ENCODE results near the gene C16orf92. TPM values are rescaled to one million over a fixed set of nuclear protein-coding genes. Genes with fewer than 3 reads are reported as not detected.

The C16orf92 gene
- polyA plus RNA-seq, 1 donor from 2014 or later = not detected

- TF ChIP-seq REST (IDR thresholded peaks at IDR 0.05; ENCODE audit: borderline replicate concordance) = no peak
- no peak for TF ChIP-seq MXI1 (conservative IDR thresholded peaks at IDR 0.05; ENCODE audit: poor library complexity, severe bottlenecking)
- no peak for TF ChIP-seq CTCF (IDR thresholded peaks at IDR 0.05; ENCODE audit: poor library complexity, severe bottlenecking)
- H4K20me1 ChIP-seq (ENCODE audit: insufficient read depth) = no peaks in the 10 kb centered on the region
- H3K4me3 ChIP-seq (ENCODE audit: low read length) = no peak overlapping the region
- H3K79me2 ChIP-seq (replicated peaks; ENCODE audit: insufficient read depth, low read length) = no peaks in the 10 kb centered on the region
- no peaks in the 10 kb centered on the region for H3K9me2 ChIP-seq (ENCODE audit: insufficient read depth, low read length)
- H3K27ac ChIP-seq (ENCODE audit: low read length) = no peak overlapping the region
- no peaks in the 10 kb centered on the region for H3K9me3 ChIP-seq (ENCODE audit: low read length)
- no peak overlapping the region for H2AFZ ChIP-seq (ENCODE audit: low read depth, low read length)
- H3K9ac ChIP-seq (ENCODE audit: low read length) = no peak overlapping the region
- H3F3A ChIP-seq (ENCODE audit: insufficient read depth, low read length, poor library complexity, severe bottlenecking) = no peaks in the 10 kb centered on the region
- no peak overlapping the region for H3K4me2 ChIP-seq (ENCODE audit: low read length)
- no peaks in the 10 kb centered on the region for H3K36me3 ChIP-seq (ENCODE audit: insufficient read depth, low read length)
- H3K27me3 ChIP-seq (ENCODE audit: insufficient read depth, low read depth, low read length) = no peaks in the 10 kb centered on the region
These were observed 16.2 kb upstream of the C16orf92 start for GRCh38 chr16:30006659-30007377.

- H3K36me3 ChIP-seq (ENCODE audit: insufficient read depth, low read length) = no peaks in the 10 kb centered on the region
- H3F3A ChIP-seq (ENCODE audit: insufficient read depth, low read length, poor library complexity, severe bottlenecking) = no peaks in the 10 kb centered on the region
- H3K27ac ChIP-seq (ENCODE audit: low read length) = no peak overlapping the region
- H3K27me3 ChIP-seq (ENCODE audit: insufficient read depth, low read depth, low read length) = no peaks in the 10 kb centered on the region
- H4K20me1 ChIP-seq (ENCODE audit: insufficient read depth) = no peaks in the 10 kb centered on the region
- H3K9me2 ChIP-seq (ENCODE audit: insufficient read depth, low read length) = no peaks in the 10 kb centered on the region
- H3K9me3 ChIP-seq (ENCODE audit: low read length) = no peaks in the 10 kb centered on the region
- H3K79me2 ChIP-seq (replicated peaks; ENCODE audit: insufficient read depth, low read length) = no peaks in the 10 kb centered on the region
- no peak overlapping the region for H3K4me3 ChIP-seq (ENCODE audit: low read length)
- TF ChIP-seq EZH2 (IDR thresholded peaks at IDR 0.05; ENCODE audit: borderline replicate concordance, insufficient read depth, low read length, poor library complexity, severe bottlenecking) = no peak
- TF ChIP-seq SMC3 (conservative IDR thresholded peaks at IDR 0.05; ENCODE audit: poor library complexity) = no peak
- no peak for TF ChIP-seq CTCF (IDR thresholded peaks at IDR 0.05; ENCODE audit: poor library complexity, severe bottlenecking)
- TF ChIP-seq RAD21 (conservative IDR thresholded peaks at IDR 0.05) = no peak
- TF ChIP-seq POLR2AphosphoS5 (IDR thresholded peaks at IDR 0.05) = no peak
- TF ChIP-seq MXI1 (conservative IDR thresholded peaks at IDR 0.05; ENCODE audit: poor library complexity, severe bottlenecking) = no peak
- no peak for TF ChIP-seq REST (IDR thresholded peaks at IDR 0.05; ENCODE audit: borderline replicate concordance)
- no peak for TF ChIP-seq TAF1 (IDR thresholded peaks at IDR 0.05; ENCODE audit: low read depth)
- TF ChIP-seq EP300 (conservative IDR thresholded peaks at IDR 0.05; ENCODE audit: poor library complexity, severe bottlenecking) = no peak
- H2AFZ ChIP-seq (ENCODE audit: low read depth, low read length) = no peak overlapping the region
- no peak overlapping the region for H3K4me2 ChIP-seq (ENCODE audit: low read length)
- no peak overlapping the region for H3K9ac ChIP-seq (ENCODE audit: low read length)
These were observed 15.6 kb upstream of the C16orf92 start for GRCh38 chr16:30007378-30007895.
